H1 (cell line): Measurements from ENCODE around the gene XK. TPM values are rescaled to one million over a fixed set of nuclear protein-coding genes. Genes with fewer than 3 reads are reported as not detected.

ENCODE experiments used
- CTCF ChIA-PET: fragments of 300-600 bp; sonication (Branson Sonifier 250); formaldehyde crosslinking; loops from one replicate; lab custom pipeline; 2021; ENCODE audit not compliant: partially characterized antibody; lab: Charles Lee
- POLR2A ChIA-PET: fragments of 300-600 bp; sonication (Branson Sonifier 250); formaldehyde crosslinking; loops from one replicate; lab custom pipeline; 2021; ENCODE audit warnings: inconsistent platforms; ENCODE audit not compliant: partially characterized antibody; lab: Charles Lee
- DNase-seq, 2 experiments: peaks; one replicate each; pipeline versions ENCODE4 v3.0.0 to v3.0.0-alpha.2; 2010 to 2022; ENCODE audit warnings: low spot score in 2 of 2, low read depth in 1 of 2, mixed read lengths in 1 of 2
- FAIRE-seq: peaks from 2 replicates; lab custom pipeline; 2011; peaks lifted over from hg19 to GRCh38; lab: Jason Lieb, UNC
- H2AFZ ChIP-seq: 2 replicates; pipeline ENCODE4 v1.8.1; 2012; ENCODE audit warnings: low read length, inconsistent platforms
- H2AK5ac ChIP-seq: 2 replicates; pipeline ENCODE4 v1.6.1; 2013; ENCODE audit warnings: low read depth, low read length
- H2BK120ac ChIP-seq: replicated peaks from 2 replicates; pipeline ENCODE3; 2013; ENCODE audit warnings: low read depth, low read length, inconsistent platforms
- H2BK12ac ChIP-seq: 2 replicates; pipeline ENCODE4 v1.6.1; 2013; ENCODE audit warnings: low read depth, low read length
- H2BK15ac ChIP-seq: 2 replicates; pipeline ENCODE4 v1.6.1; 2013; ENCODE audit warnings: low read length
- H2BK20ac ChIP-seq: 2 replicates; pipeline ENCODE4 v1.6.1; 2013; ENCODE audit warnings: low read length
- H2BK5ac ChIP-seq: 2 replicates; pipeline ENCODE4 v1.6.1; 2013; ENCODE audit warnings: low read depth, low read length
- H3K14ac ChIP-seq: 2 replicates; pipeline ENCODE4 v1.6.1; 2013; ENCODE audit warnings: inconsistent platforms; ENCODE audit not compliant: insufficient read length
- H3K18ac ChIP-seq: 2 replicates; pipeline ENCODE4 v1.6.1; 2013; ENCODE audit warnings: low read length; ENCODE audit errors: extremely low read depth
- H3K23ac ChIP-seq: 2 replicates; pipeline ENCODE4 v1.6.1; 2013; ENCODE audit warnings: inconsistent platforms; ENCODE audit not compliant: insufficient read length
- H3K23me2 ChIP-seq: 2 replicates; pipeline ENCODE4 v1.6.1; 2013; ENCODE audit warnings: low read depth, low read length
- H3K27ac ChIP-seq: 2 replicates; pipeline ENCODE4 v1.6.1; 2011; ENCODE audit warnings: low read depth, low read length, inconsistent platforms
- H3K27me3 ChIP-seq, 4 experiments: replicated peaks in 1 of 4; 1 replicate in 1 of 4; 2 replicates in 3 of 4; pipeline versions ENCODE4 v1.6.1 to v1.8.1; 2011 to 2013; ENCODE audit warnings: low read length in 3 of 4, mild to moderate bottlenecking in 3 of 4, inconsistent platforms in 2 of 4, mixed read lengths in 2 of 4, moderate library complexity in 1 of 4; ENCODE audit not compliant: control insufficient read depth in 3 of 4, insufficient read depth in 3 of 4; ENCODE audit errors: extremely low read depth in 1 of 4
- H3K36me3 ChIP-seq, 4 experiments: 2 replicates each; pipeline versions ENCODE4 v1.6.1 to v1.8.1; 2011 to 2013; ENCODE audit warnings: mild to moderate bottlenecking in 4 of 4, low read length in 3 of 4, moderate library complexity in 2 of 4, control low read depth in 1 of 4, inconsistent platforms in 1 of 4; ENCODE audit not compliant: insufficient read depth in 4 of 4, control insufficient read depth in 2 of 4
- H3K4ac ChIP-seq: replicated peaks from 2 replicates; pipeline ENCODE3; 2013; ENCODE audit warnings: low read length, low read depth, mixed read lengths, inconsistent platforms; ENCODE audit not compliant: insufficient read length
- H3K4me1 ChIP-seq, 4 experiments: replicated peaks in 1 of 4; 1 replicate in 1 of 4; 2 replicates in 3 of 4; pipeline versions ENCODE4 v1.6.1 to v1.8.1; 2011 to 2013; ENCODE audit warnings: low read length in 3 of 4, inconsistent platforms in 2 of 4, mixed read lengths in 1 of 4; ENCODE audit not compliant: insufficient read depth in 4 of 4, control insufficient read depth in 3 of 4
- H3K4me2 ChIP-seq, 2 experiments: 2 replicates each; pipeline versions ENCODE4 v1.6.1 to v1.8.1; 2011 to 2013; ENCODE audit warnings: low read depth in 2 of 2, low read length in 2 of 2, control low read depth in 1 of 2, inconsistent platforms in 1 of 2, mild to moderate bottlenecking in 1 of 2; ENCODE audit not compliant: insufficient read depth in 1 of 2
- H3K4me3 ChIP-seq, 4 experiments: fragments of 200-600, 300-600 bp in 1 of 4; sonication (generic), shearing (Covaris generic), sonication (Bioruptor Twin) in 1 of 4; 2 replicates each; pipeline versions ENCODE4 v1.5.1 to v1.8.1; 2011 to 2016; ENCODE audit warnings: low read length in 4 of 4, low read depth in 3 of 4, control low read depth in 2 of 4, inconsistent platforms in 2 of 4, mild to moderate bottlenecking in 2 of 4, mixed read lengths in 1 of 4, moderate library complexity in 1 of 4; ENCODE audit not compliant: insufficient read depth in 2 of 4; ENCODE audit errors: extremely low read depth in 1 of 4
- H3K56ac ChIP-seq: replicated peaks from 2 replicates; pipeline ENCODE3; 2013; ENCODE audit warnings: low read depth, mild to moderate bottlenecking, mixed read lengths, low read length, inconsistent platforms; ENCODE audit not compliant: insufficient read length
- H3K79me1 ChIP-seq: 2 replicates; pipeline ENCODE4 v1.6.1; 2013; ENCODE audit warnings: low read depth, low read length, control low read depth
- H3K79me2 ChIP-seq, 2 experiments: 2 replicates each; pipeline versions ENCODE4 v1.6.1 to v1.8.1; 2012 to 2013; ENCODE audit warnings: low read length in 2 of 2, mild to moderate bottlenecking in 2 of 2, inconsistent platforms in 1 of 2; ENCODE audit not compliant: insufficient read depth in 2 of 2, control insufficient read depth in 1 of 2
- H3K9ac ChIP-seq, 4 experiments: replicated peaks in 1 of 4; 1 replicate in 1 of 4; 2 replicates in 3 of 4; pipeline versions ENCODE4 v1.6.1 to v1.8.1; 2011 to 2013; ENCODE audit warnings: low read depth in 3 of 4, low read length in 3 of 4, control low read depth in 2 of 4, mild to moderate bottlenecking in 2 of 4, moderate library complexity in 2 of 4, inconsistent platforms in 1 of 4; ENCODE audit errors: extremely low read depth in 1 of 4
- H3K9me3 ChIP-seq, 2 experiments: 2 replicates each; pipeline versions ENCODE4 v1.6.1 to v1.8.1; 2012 to 2013; ENCODE audit warnings: mild to moderate bottlenecking in 2 of 2, moderate library complexity in 2 of 2, control low read depth in 1 of 2, inconsistent platforms in 1 of 2, low read depth in 1 of 2, low read length in 1 of 2, mixed read lengths in 1 of 2; ENCODE audit not compliant: insufficient read depth in 2 of 2
- H4K20me1 ChIP-seq, 2 experiments: replicated peaks in 1 of 2; 2 replicates each; pipeline versions ENCODE3 to v1.8.1; 2011 to 2013; ENCODE audit warnings: inconsistent platforms in 2 of 2, low read length in 2 of 2, mild to moderate bottlenecking in 1 of 2; ENCODE audit not compliant: insufficient read depth in 2 of 2, control insufficient read depth in 1 of 2
- H4K5ac ChIP-seq: 2 replicates; pipeline ENCODE4 v1.6.1; 2013; ENCODE audit warnings: low read length, low read depth, mixed read lengths, inconsistent platforms; ENCODE audit not compliant: insufficient read length
- H4K8ac ChIP-seq: 2 replicates; pipeline ENCODE4 v1.8.0; 2013; ENCODE audit warnings: mild to moderate bottlenecking, moderate library complexity, low read length, inconsistent platforms; ENCODE audit not compliant: insufficient read depth; ENCODE audit errors: extremely low read depth
- H4K91ac ChIP-seq: replicated peaks from 2 replicates; pipeline ENCODE3; 2013; ENCODE audit warnings: low read length, mixed read lengths, inconsistent platforms; ENCODE audit not compliant: insufficient read length
- ATF3 ChIP-seq: IDR thresholded peaks from 2 replicates; pipeline ENCODE4 v1.6.1; 2011; ENCODE audit warnings: low read depth, mild to moderate bottlenecking, low read length; ENCODE audit not compliant: insufficient read depth
- CEBPB ChIP-seq: IDR thresholded peaks from 2 replicates; pipeline ENCODE4 v1.6.1; 2012; ENCODE audit warnings: low read depth, low read length
- CREB1 ChIP-seq: IDR thresholded peaks from 2 replicates; pipeline ENCODE4 v1.6.1; 2012; ENCODE audit warnings: inconsistent platforms
- CTBP2 ChIP-seq: IDR thresholded peaks from 2 replicates; pipeline ENCODE4 v1.7.0; 2011; ENCODE audit warnings: borderline replicate concordance, mild to moderate bottlenecking, moderate library complexity, mixed read lengths, low read length; ENCODE audit not compliant: insufficient read depth, insufficient read length
- E2F6 ChIP-seq: IDR thresholded peaks from 2 replicates; pipeline ENCODE4 v1.6.1; 2012; ENCODE audit warnings: inconsistent platforms
- EGR1 ChIP-seq: IDR thresholded peaks from 2 replicates; pipeline ENCODE4 v1.6.1; 2011; ENCODE audit warnings: low read depth, low read length, borderline replicate concordance
- EZH2 ChIP-seq: fragments of 200-600 bp; sonication (generic); IDR thresholded peaks from 2 replicates; pipeline ENCODE4 v1.7.1; 2012; ENCODE audit warnings: low read depth, mild to moderate bottlenecking, moderate library complexity, low read length, inconsistent platforms; ENCODE audit not compliant: severe bottlenecking
- HDAC2 ChIP-seq, 2 experiments: fragments of 300-600 bp in 1 of 2; sonication (generic) in 1 of 2; IDR thresholded peaks; 2 replicates each; pipeline ENCODE4 v1.6.1; 2011 to 2012; ENCODE audit warnings: low read depth in 2 of 2, low read length in 2 of 2, mild to moderate bottlenecking in 2 of 2, moderate library complexity in 2 of 2, borderline replicate concordance in 1 of 2, inconsistent platforms in 1 of 2
- POLR2AphosphoS5 ChIP-seq: IDR thresholded peaks from 2 replicates; pipeline ENCODE4 v1.6.1; 2011; ENCODE audit warnings: low read depth, low read length
- POU5F1 ChIP-seq: IDR thresholded peaks from 2 replicates; pipeline ENCODE4 v1.6.1; 2011; ENCODE audit warnings: low read depth, mild to moderate bottlenecking, low read length, moderate library complexity
- RNF2 ChIP-seq: fragments of 200-900, 300-1000 bp; sonication (generic); IDR thresholded peaks from 2 replicates; pipeline ENCODE4 v1.7.1; 2016; ENCODE audit warnings: borderline replicate concordance, low read depth, mild to moderate bottlenecking, antibody characterized with exemption, low read length; ENCODE audit not compliant: poor library complexity, severe bottlenecking; ENCODE audit errors: missing control alignments
- WGBS, 2 experiments: shearing (Covaris generic) in 1 of 2; methylation state at CpG; one replicate each; pipeline versions ENCODE4 v1.1.6 to v1.1.7; 2013 to 2015; ENCODE audit warnings: low lambda C conversion rate in 2 of 2, mixed read lengths in 2 of 2, inconsistent platforms in 1 of 2, low coverage in 1 of 2, missing lambda C conversion rate in 1 of 2; ENCODE audit not compliant: insufficient replicate concordance in 2 of 2, insufficient coverage in 1 of 2, insufficient read length in 1 of 2; ENCODE audit errors: extremely low coverage in 1 of 2, missing lambda C conversion rate in 1 of 2; 5-methylcytosine and 5-hydroxymethylcytosine counted together
- polyA plus RNA-seq, 7 experiments: library from polyadenylated mRNA; depleted of rRNA in 3 of 7; stranded (reverse) in 5 of 7; unstranded in 2 of 7; fragments of >200 nt in 5 of 7; fragments of 200-250 nt in 2 of 7; gene quantifications; 1 replicate in 5 of 7; 2 replicates in 1 of 7; 4 replicates in 1 of 7; pipeline versions ENCODE4 v1.2.1 to v1.2.3, GENCODE V29; 2011 to 2013; ENCODE audit warnings: missing spikeins in 2 of 7, mixed read lengths in 2 of 7
- total RNA-seq: library from RNA; stranded (reverse); fragmentation: NEBNext Ultra II Directional; extraction: Animal tissue kit (Norgen Biotek cat#: 25700); gene quantifications from 2 replicates; pipeline ENCODE4 v1.2.1, GENCODE V29; 2021

The XK gene
- total and polyA plus RNA-seq, 2 of the 8 experiments (the other 6 are each of a cell fraction or from before 2014, with no cell fraction given), result 0.76 to 0.84 TPM

- Histone ChIP-seq H2BK15ac (no peak overlapping the region), H3K4me3 (no peak overlapping the region), H4K91ac (no peak overlapping the region), H2BK12ac (no peak overlapping the region), H4K5ac (no peak overlapping the region), H3K27ac (no peak overlapping the region), H3K4ac (no peak overlapping the region), H3K9ac (no peak overlapping the region), H2AFZ (no peak overlapping the region), H3K27me3 (no peaks in the 10 kb centered on the region), H3K14ac (no peak overlapping the region), H3K4me2 (no peak overlapping the region), H3K9me3 (no peaks in the 10 kb centered on the region), H3K23me2 (no peaks in the 10 kb centered on the region), H2BK5ac (no peak overlapping the region), H3K23ac (no peak overlapping the region), H3K79me1 (no peaks in the 10 kb centered on the region), H3K4me1 (no peaks in the 10 kb centered on the region), H4K8ac (no peak overlapping the region), H4K20me1 (no peaks in the 10 kb centered on the region), H2BK20ac (no peak overlapping the region), H3K18ac (no peak overlapping the region), H3K56ac (no peak overlapping the region), H3K36me3 (no peaks in the 10 kb centered on the region), H2BK120ac (no peak overlapping the region), H2AK5ac (no peak overlapping the region), H3K79me2 (no peaks in the 10 kb centered on the region)
- no peak for FAIRE-seq
- ChIA-PET POLR2A (no interaction called here), CTCF (interaction anchor here (1.3 to 1.7 kb wide), 2 partner anchors 9 to 412 kb away, joined by 4 to 10 read pairs; no protein-coding TSS in a partner anchor)
- no peak for TF ChIP-seq HDAC2 (IDR thresholded peaks at IDR 0.05; ENCODE audit: borderline replicate concordance in 1 of 2, low read depth in 2 of 2, low read length in 2 of 2)
- TF ChIP-seq EGR1, result no peak
- no peak for TF ChIP-seq EZH2
- TF ChIP-seq CREB1, result no peak
- TF ChIP-seq E2F6, result no peak
- TF ChIP-seq ATF3, result no peak
- no peak for TF ChIP-seq RNF2
- TF ChIP-seq CTBP2, result no peak
- no peak for TF ChIP-seq POLR2AphosphoS5
- TF ChIP-seq POU5F1, result no peak
- TF ChIP-seq CEBPB, result no peak
- WGBS, 2 experiments, result 86% methylated on average over 2 of the region's 2 CpGs; no CpG with 5 or more reads in 1 of the 2 experiments
- DNase-seq, result no peak
Observed at GRCh38 chrX:37754516-37754915, 68.9 kb downstream of the XK start.
